Astrocyte (in vitro differentiated cells and primary cell): ENCODE measurements around the gene CLIP3.
"Not testable (repeated sequence)": the region's sequence is repeated elsewhere in the genome, so short reads cannot be mapped to it uniquely, and the experiment has no call there.

Source experiments
- CTCF ChIP-seq: IDR thresholded peaks from 2 replicates; pipeline ENCODE4 v1.5.1; 2011; ENCODE audit warnings: low read depth, mild to moderate bottlenecking, inconsistent platforms, low read length, moderate library complexity; ENCODE audit not compliant: insufficient read depth
- EZH2 ChIP-seq: IDR thresholded peaks from 2 replicates; pipeline ENCODE4 v1.6.1; 2012; ENCODE audit warnings: mild to moderate bottlenecking, low read length, inconsistent platforms; ENCODE audit not compliant: insufficient read depth

- TF ChIP-seq CTCF, EZH2: not testable (repeated sequence)
These were observed 51.7 kb downstream of the CLIP3 start for GRCh38 chr19:35980997-35981396.
